Vagina (tissue), 2 donors: Measurements from ENCODE around the gene DLG3.

Experiments
- POLR2A ChIP-seq, 2 donors: fragments of 450-650 bp; IDR thresholded peaks; one replicate each; pipeline ENCODE4 v1.6.1; 2017; ENCODE audit warnings: antibody characterized with exemption in 2 of 2, mild to moderate bottlenecking in 2 of 2, moderate library complexity in 2 of 2
- POLR2AphosphoS5 ChIP-seq, 2 donors: sonication (generic); formaldehyde crosslinking; IDR thresholded peaks; one replicate each; pipeline ENCODE4 v1.9.0; 2017; ENCODE audit warnings: antibody characterized with exemption in 2 of 2, mild to moderate bottlenecking in 2 of 2, low read depth in 1 of 2; ENCODE audit not compliant: insufficient read depth in 1 of 2
- TF ChIP-seq, protein P1 (sequence below), 3 experiments: fragments of 450-650 bp in 2 of 3; fragments of 200-600 bp in 1 of 3; sonication (generic) in 1 of 3; IDR thresholded peaks; one replicate each; pipeline ENCODE4 v1.5.1; 2017 to 2019; ENCODE audit warnings: antibody characterized with exemption in 3 of 3, mild to moderate bottlenecking in 2 of 3, moderate library complexity in 2 of 3

DNA sequence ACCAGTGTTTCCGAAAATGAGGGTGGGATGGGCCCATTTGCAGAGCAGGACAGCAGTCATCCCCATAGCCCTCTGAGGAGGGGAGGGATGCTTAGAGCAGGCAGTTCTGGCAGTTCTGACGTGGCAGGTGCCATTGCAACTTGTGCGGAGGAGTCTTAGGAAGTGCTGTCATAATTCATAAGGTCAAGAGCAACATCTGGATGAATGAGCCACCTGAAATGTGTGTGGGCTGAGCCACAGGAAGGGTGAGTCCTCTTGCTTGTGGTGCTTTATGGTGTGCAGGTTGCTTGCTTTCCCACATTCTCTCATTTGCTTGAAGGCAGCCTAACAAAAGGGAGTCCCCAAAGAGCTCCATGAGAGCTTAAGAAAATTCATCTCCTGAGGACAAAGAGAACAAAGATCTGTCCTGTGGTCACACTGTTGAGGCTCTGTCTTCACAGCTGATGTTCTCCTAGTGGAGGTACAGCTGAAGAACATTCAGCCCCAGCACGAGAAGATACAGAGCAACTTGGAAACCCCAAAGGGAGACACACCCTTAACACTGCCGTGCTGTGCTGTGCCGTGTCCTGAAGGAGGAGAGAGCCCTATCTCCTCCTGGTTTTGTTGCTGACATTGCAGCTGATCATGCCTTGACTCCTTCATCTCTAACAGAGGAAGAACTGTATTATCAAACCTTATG lies 60.3 kb downstream of the DLG3 start:
- no peak for TF ChIP-seq POLR2AphosphoS5 (IDR thresholded peaks at IDR 0.05; ENCODE audit: insufficient read depth in 1 of 2, low read depth in 1 of 2)
- no peak for TF ChIP-seq POLR2A (IDR thresholded peaks at IDR 0.05)
- TF ChIP-seq, protein P1, sequence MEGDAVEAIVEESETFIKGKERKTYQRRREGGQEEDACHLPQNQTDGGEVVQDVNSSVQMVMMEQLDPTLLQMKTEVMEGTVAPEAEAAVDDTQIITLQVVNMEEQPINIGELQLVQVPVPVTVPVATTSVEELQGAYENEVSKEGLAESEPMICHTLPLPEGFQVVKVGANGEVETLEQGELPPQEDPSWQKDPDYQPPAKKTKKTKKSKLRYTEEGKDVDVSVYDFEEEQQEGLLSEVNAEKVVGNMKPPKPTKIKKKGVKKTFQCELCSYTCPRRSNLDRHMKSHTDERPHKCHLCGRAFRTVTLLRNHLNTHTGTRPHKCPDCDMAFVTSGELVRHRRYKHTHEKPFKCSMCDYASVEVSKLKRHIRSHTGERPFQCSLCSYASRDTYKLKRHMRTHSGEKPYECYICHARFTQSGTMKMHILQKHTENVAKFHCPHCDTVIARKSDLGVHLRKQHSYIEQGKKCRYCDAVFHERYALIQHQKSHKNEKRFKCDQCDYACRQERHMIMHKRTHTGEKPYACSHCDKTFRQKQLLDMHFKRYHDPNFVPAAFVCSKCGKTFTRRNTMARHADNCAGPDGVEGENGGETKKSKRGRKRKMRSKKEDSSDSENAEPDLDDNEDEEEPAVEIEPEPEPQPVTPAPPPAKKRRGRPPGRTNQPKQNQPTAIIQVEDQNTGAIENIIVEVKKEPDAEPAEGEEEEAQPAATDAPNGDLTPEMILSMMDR (IDR thresholded peaks at IDR 0.05), result no peak
